HEK293 (cell line): ENCODE data around the gene TARS3.

Source experiments
- EGR2 ChIP-seq: fragments of 450-650 bp; formaldehyde crosslinking; IDR thresholded peaks from 2 replicates; pipeline ENCODE4 v1.5.1; 2016; ENCODE audit warnings: low read depth, missing biosample characterization, missing genetic modification characterization
- GLIS1 ChIP-seq: fragments of 450-650 bp; formaldehyde crosslinking; IDR thresholded peaks from 2 replicates; pipeline ENCODE4 v1.5.1; 2016; ENCODE audit warnings: missing biosample characterization, missing genetic modification characterization
- HOXD13 ChIP-seq: sonication (generic); formaldehyde crosslinking; IDR thresholded peaks from 2 replicates; pipeline ENCODE4 v1.8.0; 2022; ENCODE audit warnings: missing genetic modification reagents, borderline replicate concordance
- KLF8 ChIP-seq: fragments of 450-650 bp; formaldehyde crosslinking; IDR thresholded peaks from 2 replicates; pipeline ENCODE4 v1.5.1; 2016; ENCODE audit warnings: missing biosample characterization, missing genetic modification characterization
- OSR2 ChIP-seq: fragments of 450-650 bp; formaldehyde crosslinking; IDR thresholded peaks from 2 replicates; pipeline ENCODE4 v1.5.1; 2016; ENCODE audit warnings: missing biosample characterization, missing genetic modification characterization
- OVOL3 ChIP-seq: fragments of 450-650 bp; formaldehyde crosslinking; IDR thresholded peaks from 2 replicates; pipeline ENCODE4 v1.5.1; 2016; ENCODE audit warnings: missing biosample characterization, missing genetic modification characterization
- REPIN1 ChIP-seq: fragments of 450-650 bp; formaldehyde crosslinking; IDR thresholded peaks from 2 replicates; pipeline ENCODE4 v1.5.1; 2017; ENCODE audit warnings: missing biosample characterization, missing genetic modification characterization, low read depth
- SCRT2 ChIP-seq: fragments of 450-650 bp; formaldehyde crosslinking; IDR thresholded peaks from 2 replicates; pipeline ENCODE4 v1.5.1; 2016; ENCODE audit warnings: missing biosample characterization, missing genetic modification characterization
- SETDB1 ChIP-seq: IDR thresholded peaks from one replicate; pipeline ENCODE4 v1.6.1; 2017; ENCODE audit warnings: mild to moderate bottlenecking, low read length, moderate library complexity, mixed read lengths; ENCODE audit not compliant: insufficient read length
- SP3 ChIP-seq: fragments of 450-650 bp; formaldehyde crosslinking; IDR thresholded peaks from 2 replicates; pipeline ENCODE4 v1.5.1; 2016; ENCODE audit warnings: missing biosample characterization, missing genetic modification characterization
- SP7 ChIP-seq: fragments of 450-650 bp; formaldehyde crosslinking; IDR thresholded peaks from 2 replicates; pipeline ENCODE4 v1.5.1; 2016; ENCODE audit warnings: missing biosample characterization, missing genetic modification characterization
- YY2 ChIP-seq: fragments of 450-650 bp; formaldehyde crosslinking; IDR thresholded peaks from 2 replicates; pipeline ENCODE4 v1.5.1; 2016; ENCODE audit warnings: missing biosample characterization, missing genetic modification characterization
- ZBTB1 ChIP-seq: fragments of 450-650 bp; formaldehyde crosslinking; IDR thresholded peaks from 2 replicates; pipeline ENCODE4 v1.5.1; 2016; ENCODE audit warnings: missing biosample characterization, missing genetic modification characterization
- ZBTB17 ChIP-seq: fragments of 450-650 bp; formaldehyde crosslinking; IDR thresholded peaks from 2 replicates; pipeline ENCODE4 v1.5.1; 2016; ENCODE audit warnings: missing biosample characterization, missing genetic modification characterization
- ZBTB8A ChIP-seq: fragments of 450-650 bp; formaldehyde crosslinking; IDR thresholded peaks from 2 replicates; pipeline ENCODE4 v1.5.1; 2016; ENCODE audit warnings: missing biosample characterization, missing genetic modification characterization
- ZFHX2 ChIP-seq: fragments of 450-650 bp; formaldehyde crosslinking; conservative IDR thresholded peaks from 2 replicates; pipeline ENCODE4 v1.5.1; 2016; ENCODE audit warnings: missing biosample characterization, missing genetic modification characterization
- ZIC2 ChIP-seq: fragments of 450-650 bp; formaldehyde crosslinking; IDR thresholded peaks from 2 replicates; pipeline ENCODE4 v1.5.1; 2016; ENCODE audit warnings: missing biosample characterization, missing genetic modification characterization
- ZNF202 ChIP-seq: fragments of 450-650 bp; formaldehyde crosslinking; IDR thresholded peaks from 2 replicates; pipeline ENCODE4 v1.5.1; 2016; ENCODE audit warnings: missing biosample characterization, missing genetic modification characterization, borderline replicate concordance
- ZNF214 ChIP-seq: fragments of 450-650 bp; formaldehyde crosslinking; IDR thresholded peaks from 2 replicates; pipeline ENCODE4 v1.5.1; 2017; ENCODE audit warnings: missing biosample characterization, mild to moderate bottlenecking, missing genetic modification characterization, borderline replicate concordance
- ZNF24 ChIP-seq: fragments of 450-650 bp; formaldehyde crosslinking; IDR thresholded peaks from 2 replicates; pipeline ENCODE4 v1.5.1; 2016; ENCODE audit warnings: missing biosample characterization, missing genetic modification characterization
- ZNF341 ChIP-seq: fragments of 450-650 bp; formaldehyde crosslinking; IDR thresholded peaks from 2 replicates; pipeline ENCODE4; 2016; ENCODE audit warnings: low read depth, missing biosample characterization, missing genetic modification characterization
- ZNF366 ChIP-seq: fragments of 450-650 bp; formaldehyde crosslinking; conservative IDR thresholded peaks from 2 replicates; pipeline ENCODE4 v1.5.1; 2016; ENCODE audit warnings: missing biosample characterization, missing genetic modification characterization
- ZNF561 ChIP-seq: fragments of 450-650 bp; IDR thresholded peaks from 2 replicates; pipeline ENCODE4 v1.5.1; 2018; ENCODE audit warnings: missing biosample characterization, missing genetic modification characterization, borderline replicate concordance
- ZNF610 ChIP-seq: fragments of 450-650 bp; formaldehyde crosslinking; IDR thresholded peaks from 2 replicates; pipeline ENCODE4 v1.5.1; 2016; ENCODE audit warnings: missing biosample characterization, missing genetic modification characterization, borderline replicate concordance
- ZNF629 ChIP-seq: fragments of 450-650 bp; formaldehyde crosslinking; IDR thresholded peaks from 2 replicates; pipeline ENCODE4 v1.5.1; 2017; ENCODE audit warnings: missing biosample characterization, missing genetic modification characterization
- ZNF76 ChIP-seq: fragments of 450-650 bp; formaldehyde crosslinking; IDR thresholded peaks from 2 replicates; pipeline ENCODE4; 2016; ENCODE audit warnings: low read depth, missing biosample characterization, missing genetic modification characterization, borderline replicate concordance
- ZXDB ChIP-seq: fragments of 450-650 bp; formaldehyde crosslinking; IDR thresholded peaks from 2 replicates; pipeline ENCODE4 v1.5.1; 2016; ENCODE audit warnings: missing biosample characterization, missing genetic modification characterization
- TF ChIP-seq, protein P1 (sequence below): fragments of 450-650 bp; formaldehyde crosslinking; IDR thresholded peaks from 2 replicates; pipeline ENCODE4 v1.5.1; 2016; ENCODE audit warnings: missing biosample characterization, missing genetic modification characterization
- TF ChIP-seq, protein P2 (sequence below): fragments of 450-650 bp; formaldehyde crosslinking; IDR thresholded peaks from 2 replicates; pipeline ENCODE4 v1.5.1; 2016; ENCODE audit warnings: missing biosample characterization, missing genetic modification characterization, low read depth
- TF ChIP-seq, protein P3 (sequence below): fragments of 450-650 bp; formaldehyde crosslinking; IDR thresholded peaks from 2 replicates; pipeline ENCODE4 v1.5.1; 2017; ENCODE audit warnings: missing biosample characterization, missing genetic modification characterization

TARS3 gene

DNA sequence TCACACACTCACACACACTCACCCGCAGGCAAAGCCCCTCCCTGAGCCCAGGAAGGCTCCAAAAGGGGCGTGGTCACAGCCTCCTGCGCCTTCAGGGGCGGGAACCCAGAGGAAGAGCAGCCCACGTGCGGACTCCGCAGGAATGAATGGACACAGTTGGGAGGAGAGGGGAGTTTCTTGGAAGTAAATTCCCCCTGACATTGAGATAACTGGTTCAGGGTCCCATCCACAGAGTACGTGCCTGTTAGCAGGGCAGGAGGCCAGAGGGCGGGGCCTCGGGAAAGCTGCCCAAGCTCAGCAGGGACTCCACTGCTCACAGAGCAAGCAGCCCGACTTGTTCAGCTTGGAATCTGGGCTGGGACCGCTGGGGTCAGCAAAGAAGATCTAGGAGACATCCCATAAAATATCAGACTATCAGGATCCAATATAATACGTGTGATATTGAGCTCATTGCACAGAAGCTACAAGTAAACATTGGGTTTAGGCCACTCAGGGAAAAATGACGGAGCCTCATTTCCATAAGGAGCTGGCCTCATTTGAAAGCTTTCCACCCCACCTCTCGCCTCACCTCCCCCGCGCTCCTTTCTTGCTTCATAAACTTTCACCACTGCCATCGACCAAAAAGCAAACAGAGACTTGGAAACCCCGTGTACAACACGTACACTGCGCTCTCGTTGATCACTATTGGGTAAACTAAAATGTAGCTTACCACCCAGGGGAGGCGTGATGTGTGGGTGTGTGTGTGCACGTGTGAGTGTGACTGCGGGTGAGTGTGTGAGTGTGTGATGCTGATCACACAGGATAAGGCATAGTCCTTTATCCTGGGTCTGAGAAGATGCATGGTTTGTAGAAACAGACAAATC, 108.1 kb downstream of the TARS3 start (continued):
- TF ChIP-seq, protein P1, sequence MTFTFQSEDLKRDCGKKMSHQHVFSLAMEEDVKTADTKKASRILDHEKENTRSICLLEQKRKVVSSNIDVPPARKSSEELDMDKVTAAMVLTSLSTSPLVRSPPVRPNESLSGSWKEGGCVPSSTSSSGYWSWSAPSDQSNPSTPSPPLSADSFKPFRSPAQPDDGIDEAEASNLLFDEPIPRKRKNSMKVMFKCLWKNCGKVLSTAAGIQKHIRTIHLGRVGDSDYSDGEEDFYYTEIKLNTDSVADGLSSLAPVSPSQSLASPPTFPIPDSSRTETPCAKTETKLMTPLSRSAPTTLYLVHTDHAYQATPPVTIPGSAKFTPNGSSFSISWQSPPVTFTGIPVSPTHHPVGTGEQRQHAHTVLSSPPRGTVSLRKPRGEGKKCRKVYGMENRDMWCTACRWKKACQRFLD: no peak
- TF ChIP-seq ZNF366 (tag by site-specific recombination) (peak; percentile 42), HOXD13 (CRISPR knock-in tag) (0 out of 2 replicates have a peak, but pooled peaks have one; percentile 39), REPIN1 (tag by site-specific recombination) (no peak), ZNF24 (tag by site-specific recombination) (peak; percentile 67; the same call in 1 of the 2 replicates), ZNF561 (tag by site-specific recombination) (peak; percentile 59), YY2 (tag by site-specific recombination) (no peak), ZXDB (tag by site-specific recombination) (peak; percentile 86), ZNF202 (tag by site-specific recombination) (no peak), ZBTB8A (tag by site-specific recombination) (peak; percentile 83), ZBTB1 (no peak), OSR2 (0 out of 2 replicates have a peak, but pooled peaks have one; percentile 5), ZNF76 (tag by site-specific recombination) (no peak), ZIC2 (tag by site-specific recombination) (peak; percentile 87), KLF8 (tag by site-specific recombination) (peak; percentile 52), EGR2 (tag by site-specific recombination) (peak; percentile 74; the same call in 1 of the 2 replicates), ZNF629 (tag by site-specific recombination) (peak; percentile 39), GLIS1 (tag by site-specific recombination) (peak; percentile 54), SETDB1 (peak; percentile 20), SP3 (peak; percentile 81), SP7 (tag by site-specific recombination) (peak; percentile 82), OVOL3 (no peak), SCRT2 (0 out of 2 replicates have a peak, but pooled peaks have one; percentile 17), ZNF341 (tag by site-specific recombination) (peak; percentile 85), ZNF610 (tag by site-specific recombination) (no peak), ZNF214 (tag by site-specific recombination) (no peak), ZBTB17 (peak; percentile 76), ZFHX2 (tag by site-specific recombination) (peak; percentile 92)
- TF ChIP-seq, protein P2, sequence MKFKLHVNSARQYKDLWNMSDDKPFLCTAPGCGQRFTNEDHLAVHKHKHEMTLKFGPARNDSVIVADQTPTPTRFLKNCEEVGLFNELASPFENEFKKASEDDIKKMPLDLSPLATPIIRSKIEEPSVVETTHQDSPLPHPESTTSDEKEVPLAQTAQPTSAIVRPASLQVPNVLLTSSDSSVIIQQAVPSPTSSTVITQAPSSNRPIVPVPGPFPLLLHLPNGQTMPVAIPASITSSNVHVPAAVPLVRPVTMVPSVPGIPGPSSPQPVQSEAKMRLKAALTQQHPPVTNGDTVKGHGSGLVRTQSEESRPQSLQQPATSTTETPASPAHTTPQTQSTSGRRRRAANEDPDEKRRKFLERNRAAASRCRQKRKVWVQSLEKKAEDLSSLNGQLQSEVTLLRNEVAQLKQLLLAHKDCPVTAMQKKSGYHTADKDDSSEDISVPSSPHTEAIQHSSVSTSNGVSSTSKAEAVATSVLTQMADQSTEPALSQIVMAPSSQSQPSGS: no peak
- TF ChIP-seq, protein P3, sequence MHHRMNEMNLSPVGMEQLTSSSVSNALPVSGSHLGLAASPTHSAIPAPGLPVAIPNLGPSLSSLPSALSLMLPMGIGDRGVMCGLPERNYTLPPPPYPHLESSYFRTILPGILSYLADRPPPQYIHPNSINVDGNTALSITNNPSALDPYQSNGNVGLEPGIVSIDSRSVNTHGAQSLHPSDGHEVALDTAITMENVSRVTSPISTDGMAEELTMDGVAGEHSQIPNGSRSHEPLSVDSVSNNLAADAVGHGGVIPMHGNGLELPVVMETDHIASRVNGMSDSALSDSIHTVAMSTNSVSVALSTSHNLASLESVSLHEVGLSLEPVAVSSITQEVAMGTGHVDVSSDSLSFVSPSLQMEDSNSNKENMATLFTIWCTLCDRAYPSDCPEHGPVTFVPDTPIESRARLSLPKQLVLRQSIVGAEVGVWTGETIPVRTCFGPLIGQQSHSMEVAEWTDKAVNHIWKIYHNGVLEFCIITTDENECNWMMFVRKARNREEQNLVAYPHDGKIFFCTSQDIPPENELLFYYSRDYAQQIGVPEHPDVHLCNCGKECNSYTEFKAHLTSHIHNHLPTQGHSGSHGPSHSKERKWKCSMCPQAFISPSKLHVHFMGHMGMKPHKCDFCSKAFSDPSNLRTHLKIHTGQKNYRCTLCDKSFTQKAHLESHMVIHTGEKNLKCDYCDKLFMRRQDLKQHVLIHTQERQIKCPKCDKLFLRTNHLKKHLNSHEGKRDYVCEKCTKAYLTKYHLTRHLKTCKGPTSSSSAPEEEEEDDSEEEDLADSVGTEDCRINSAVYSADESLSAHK (tag by site-specific recombination): peak; percentile 68
